Upper lobe of right lung (tissue), 1 donor: ENCODE measurements around the gene DYNLT1. TPM values are rescaled to one million over a fixed set of nuclear protein-coding genes. Genes with fewer than 3 reads are reported as not detected.
"Not testable (repeated sequence)": the region's sequence is repeated elsewhere in the genome, so short reads cannot be mapped to it uniquely, and the experiment has no call there.

Experiments
- ATAC-seq: fragments of 200-7000 bp; cut with Tn5 transposase; one replicate; pipeline ENCODE4 v1.9.1; 2020; ENCODE audit warnings: mild to moderate bottlenecking, moderate library complexity
- DNase-seq: peaks from one replicate; pipeline ENCODE4 v3.0.0-alpha.2; 2020
- H3K27ac ChIP-seq: fragments of 200-600 bp; one replicate; pipeline ENCODE4 v1.8.0; 2022
- H3K27me3 ChIP-seq: fragments of 200-600 bp; one replicate; pipeline ENCODE4 v1.8.0; 2022; ENCODE audit warnings: mild to moderate bottlenecking
- H3K36me3 ChIP-seq: fragments of 200-600 bp; one replicate; pipeline ENCODE4 v1.8.0; 2022
- H3K4me1 ChIP-seq: fragments of 200-600 bp; one replicate; pipeline ENCODE4 v1.8.0; 2022
- H3K4me3 ChIP-seq: fragments of 200-600 bp; one replicate; pipeline ENCODE4 v1.8.0; 2022; ENCODE audit warnings: mild to moderate bottlenecking
- H3K9me3 ChIP-seq: fragments of 200-600 bp; one replicate; pipeline ENCODE4 v1.8.0; 2022
- CTCF ChIP-seq: fragments of 200-600 bp; IDR thresholded peaks from one replicate; pipeline ENCODE4 v1.8.0; 2022; ENCODE audit warnings: antibody characterized with exemption
- intact Hi-C: fragments of 100-400 bp; cut with DNase I; formaldehyde crosslinking; loops from one replicate; pipeline ENCODE4 v1.11.0; 2022
- total RNA-seq: library from RNA; stranded (reverse); fragmentation: NEBNext Ultra II Directional; extraction: Animal tissue kit (Norgen Biotek cat#: 25700); gene quantifications from one replicate; pipeline ENCODE4 v1.2.1, GENCODE V29; 2021
- donor health status: DM: no; HTN: yes; CAD: no; lungs with severe emphysema.

DYNLT1 gene
- total RNA-seq, 1 donor from 2014 or later = 104 TPM

GRCh38 chr6:158619922-158620801 lies 24.4 kb downstream of the DYNLT1 start:
- Histone ChIP-seq H3K9me3 (no peaks in the 10 kb centered on the region), H3K27me3 (no peaks in the 10 kb centered on the region), H3K4me3 (no peak overlapping the region), H3K27ac (no peak overlapping the region), H3K36me3 (peaks cover 23% of the 10 kb centered on the region), H3K4me1 (no peaks in the 10 kb centered on the region)
- no peak for TF ChIP-seq CTCF
- DNase-seq = peak; percentile 47
- intact Hi-C loops = no loop called here
- ATAC-seq = peak; percentile 60

GRCh38 chr6:158618289-158618688 lies 26.3 kb downstream of the DYNLT1 start:
- H3K4me3 ChIP-seq, H3K27ac ChIP-seq, H3K9me3 ChIP-seq, H3K4me1 ChIP-seq, intact Hi-C loops, ATAC-seq, H3K27me3 ChIP-seq, DNase-seq: not testable (repeated sequence)
- peaks cover 22% of the 10 kb centered on the region for H3K36me3 ChIP-seq

GRCh38 chr6:158614606-158615005 lies 29.9 kb downstream of the DYNLT1 start:
- H3K27me3 ChIP-seq, H3K4me3 ChIP-seq, ATAC-seq, H3K4me1 ChIP-seq, intact Hi-C loops, DNase-seq, H3K9me3 ChIP-seq, H3K27ac ChIP-seq: not testable (repeated sequence)
- H3K36me3 ChIP-seq = peaks cover 19% of the 10 kb centered on the region

- H3K4me1 ChIP-seq = peaks cover 9% of the 10 kb centered on the region
- peaks cover 46% of the 10 kb centered on the region for H3K36me3 ChIP-seq
These were observed 32.8 kb downstream of the DYNLT1 start for GRCh38 chr6:158611541-158612370.

GRCh38 chr6:158611039-158611438 lies 33.5 kb downstream of the DYNLT1 start:
- Histone ChIP-seq H3K4me1 (peaks cover 9% of the 10 kb centered on the region), H3K27me3 (no peaks in the 10 kb centered on the region), H3K27ac (no peak overlapping the region), H3K9me3 (no peaks in the 10 kb centered on the region), H3K36me3 (peaks cover 53% of the 10 kb centered on the region), H3K4me3 (no peak overlapping the region)
- intact Hi-C loops = no loop called here
- TF ChIP-seq CTCF = no peak
- DNase-seq = no peak
- no peak for ATAC-seq

More at GRCh38 chr6:158611541-158612370, 32.8 kb downstream of the DYNLT1 start:
- Histone ChIP-seq H3K9me3 (no peaks in the 10 kb centered on the region), H3K27me3 (no peaks in the 10 kb centered on the region), H3K27ac (peak overlapping the region; percentile 4), H3K4me3 (no peak overlapping the region)
- ATAC-seq (peak; percentile 85), DNase-seq (peak; percentile 76)
- intact Hi-C loops = no loop called here
- no peak for TF ChIP-seq CTCF

GRCh38 chr6:158610319-158610968 lies 34.1 kb downstream of the DYNLT1 start:
- H3K27me3 ChIP-seq = no peaks in the 10 kb centered on the region
- TF ChIP-seq CTCF = no peak
- DNase-seq = peak; percentile 47
- H3K9me3 ChIP-seq = no peaks in the 10 kb centered on the region
- no peak for ATAC-seq
- peaks cover 9% of the 10 kb centered on the region for H3K4me1 ChIP-seq
- H3K27ac ChIP-seq = no peak overlapping the region
- peaks cover 53% of the 10 kb centered on the region for H3K36me3 ChIP-seq
- H3K4me3 ChIP-seq = no peak overlapping the region
- intact Hi-C loops = no loop called here
